Measurements from ENCODE around the gene ADAM8.
"Not testable (repeated sequence)": the region's sequence is repeated elsewhere in the genome, so short reads cannot be mapped to it uniquely, and the experiment has no call there.

The ADAM8 gene

GRCh38 chr10:133276435-133277201 lies at the start of gene ADAM8:
TSS of gene ADAM8 (minus strand) at chr10:133276868. CDS start at chr10:133276817, 51 bp downstream.
- Histone ChIP-seq H3K27ac (ENCODE audit: low read length) (no peak within 1 kb of the TSS), H3K9me3 (ENCODE audit: control insufficient read depth in 1 of 2, low read length in 2 of 2) (no peaks in the 10 kb centered on the region), H3K4me1 (ENCODE audit: control insufficient read depth in 1 of 2, insufficient read depth in 2 of 2, low read length in 2 of 2) (peaks cover 0 to 15% of the 10 kb centered on the region in 2 donors), H3K36me3 (ENCODE audit: control insufficient read depth in 1 of 2, insufficient read depth in 2 of 2, low read length in 2 of 2) (peaks cover 0 to 39% of the 10 kb centered on the region in 2 donors), H3K27me3 (ENCODE audit: low read depth, low read length) (no peaks in the 10 kb centered on the region), H3K4me3 (ENCODE audit: low read depth in 1 of 2, low read length in 2 of 2) (peak within 1 kb of the TSS; percentile 37 to 41)

GRCh38 chr10:133326223-133326551 lies 49.5 kb upstream of the ADAM8 start:
- Histone ChIP-seq H3K9me3 (ENCODE audit: control insufficient read depth in 1 of 2, low read length in 2 of 2) (no peaks in the 10 kb centered on the region), H3K36me3 (ENCODE audit: control insufficient read depth in 1 of 2, insufficient read depth in 2 of 2, low read length in 2 of 2) (no peaks in the 10 kb centered on the region), H3K27me3 (ENCODE audit: low read depth, low read length) (peaks cover 41% of the 10 kb centered on the region), H3K4me1 (ENCODE audit: control insufficient read depth in 1 of 2, insufficient read depth in 2 of 2, low read length in 2 of 2) (peaks cover 0 to 25% of the 10 kb centered on the region in 2 donors), H3K27ac (ENCODE audit: low read length) (no peak overlapping the region), H3K4me3 (ENCODE audit: low read depth in 1 of 2, low read length in 2 of 2) (peak overlapping the region in 1 of 2 donors; percentile 56)

GRCh38 chr10:133325440-133326222 lies 49.0 kb upstream of the ADAM8 start:
- H3K4me3 ChIP-seq (ENCODE audit: low read depth in 1 of 2, low read length in 2 of 2): peak overlapping the region in 1 of 2 donors; percentile 56
- no peaks in the 10 kb centered on the region for H3K36me3 ChIP-seq (ENCODE audit: control insufficient read depth in 1 of 2, insufficient read depth in 2 of 2, low read length in 2 of 2)
- no peak overlapping the region for H3K27ac ChIP-seq (ENCODE audit: low read length)
- peaks cover 41% of the 10 kb centered on the region for H3K27me3 ChIP-seq (ENCODE audit: low read depth, low read length)
- peaks cover 0 to 25% of the 10 kb centered on the region in 2 donors for H3K4me1 ChIP-seq (ENCODE audit: control insufficient read depth in 1 of 2, insufficient read depth in 2 of 2, low read length in 2 of 2)
- peaks cover 0 to 2% of the 10 kb centered on the region in 2 donors for H3K9me3 ChIP-seq (ENCODE audit: control insufficient read depth in 1 of 2, low read length in 2 of 2)

- H3K27ac ChIP-seq (ENCODE audit: low read length): no peak overlapping the region
- H3K27me3 ChIP-seq (ENCODE audit: low read depth, low read length): peaks cover 41% of the 10 kb centered on the region
- peak overlapping the region in 1 of 2 donors; percentile 56 for H3K4me3 ChIP-seq (ENCODE audit: low read depth in 1 of 2, low read length in 2 of 2)
- H3K4me1 ChIP-seq (ENCODE audit: control insufficient read depth in 1 of 2, insufficient read depth in 2 of 2, low read length in 2 of 2): peaks cover 0 to 22% of the 10 kb centered on the region in 2 donors
- H3K9me3 ChIP-seq (ENCODE audit: control insufficient read depth in 1 of 2, low read length in 2 of 2): peaks cover 0 to 2% of the 10 kb centered on the region in 2 donors
- no peaks in the 10 kb centered on the region for H3K36me3 ChIP-seq (ENCODE audit: control insufficient read depth in 1 of 2, insufficient read depth in 2 of 2, low read length in 2 of 2)
These were observed 48.2 kb upstream of the ADAM8 start for GRCh38 chr10:133324857-133325260.

GRCh38 chr10:133324198-133324792 lies 47.6 kb upstream of the ADAM8 start:
- Histone ChIP-seq H3K9me3 (ENCODE audit: control insufficient read depth in 1 of 2, low read length in 2 of 2) (peaks cover 0 to 2% of the 10 kb centered on the region in 2 donors), H3K4me1 (ENCODE audit: control insufficient read depth in 1 of 2, insufficient read depth in 2 of 2, low read length in 2 of 2) (peaks cover 0 to 17% of the 10 kb centered on the region in 2 donors), H3K4me3 (ENCODE audit: low read depth in 1 of 2, low read length in 2 of 2) (no peak overlapping the region), H3K27ac (ENCODE audit: low read length) (no peak overlapping the region), H3K36me3 (ENCODE audit: control insufficient read depth in 1 of 2, insufficient read depth in 2 of 2, low read length in 2 of 2) (no peaks in the 10 kb centered on the region), H3K27me3 (ENCODE audit: low read depth, low read length) (peaks cover 42% of the 10 kb centered on the region)

GRCh38 chr10:133322064-133322709 lies 45.5 kb upstream of the ADAM8 start:
- not testable (repeated sequence) for H3K27ac ChIP-seq (ENCODE audit: low read length); H3K36me3 ChIP-seq (ENCODE audit: control insufficient read depth in 1 of 2, insufficient read depth in 2 of 2, low read length in 2 of 2); H3K4me3 ChIP-seq (ENCODE audit: low read depth in 1 of 2, low read length in 2 of 2); H3K9me3 ChIP-seq (ENCODE audit: control insufficient read depth in 1 of 2, low read length in 2 of 2)
- peaks cover 25% of the 10 kb centered on the region for H3K27me3 ChIP-seq (ENCODE audit: low read depth, low read length)
- H3K4me1 ChIP-seq (ENCODE audit: control insufficient read depth in 1 of 2, insufficient read depth in 2 of 2, low read length in 2 of 2): peaks cover 0 to 24% of the 10 kb centered on the region in 2 donors

- H3K9me3 ChIP-seq (ENCODE audit: control insufficient read depth in 1 of 2, low read length in 2 of 2); H3K27ac ChIP-seq (ENCODE audit: low read length); H3K4me3 ChIP-seq (ENCODE audit: low read depth in 1 of 2, low read length in 2 of 2); H3K36me3 ChIP-seq (ENCODE audit: control insufficient read depth in 1 of 2, insufficient read depth in 2 of 2, low read length in 2 of 2): not testable (repeated sequence)
- Histone ChIP-seq H3K4me1 (ENCODE audit: control insufficient read depth in 1 of 2, insufficient read depth in 2 of 2, low read length in 2 of 2) (peaks cover 0 to 20% of the 10 kb centered on the region in 2 donors), H3K27me3 (ENCODE audit: low read depth, low read length) (peaks cover 13% of the 10 kb centered on the region)
These were observed 44.3 kb upstream of the ADAM8 start for GRCh38 chr10:133320852-133321422.

- Histone ChIP-seq H3K4me3 (ENCODE audit: low read depth in 1 of 2, low read length in 2 of 2) (peak overlapping the region in 1 of 2 donors; percentile 45), H3K27me3 (ENCODE audit: low read depth, low read length) (peaks cover 8% of the 10 kb centered on the region), H3K4me1 (ENCODE audit: control insufficient read depth in 1 of 2, insufficient read depth in 2 of 2, low read length in 2 of 2) (peaks cover 0 to 7% of the 10 kb centered on the region in 2 donors), H3K9me3 (ENCODE audit: control insufficient read depth in 1 of 2, low read length in 2 of 2) (peaks cover 0 to 2% of the 10 kb centered on the region in 2 donors), H3K36me3 (ENCODE audit: control insufficient read depth in 1 of 2, insufficient read depth in 2 of 2, low read length in 2 of 2) (no peaks in the 10 kb centered on the region), H3K27ac (ENCODE audit: low read length) (no peak overlapping the region)
These were observed 41.9 kb upstream of the ADAM8 start for GRCh38 chr10:133318494-133319127.

GRCh38 chr10:133316732-133317131 lies 40.1 kb upstream of the ADAM8 start:
- H3K36me3 ChIP-seq (ENCODE audit: control insufficient read depth in 1 of 2, insufficient read depth in 2 of 2, low read length in 2 of 2): peaks cover 0 to 15% of the 10 kb centered on the region in 2 donors
- H3K27me3 ChIP-seq (ENCODE audit: low read depth, low read length): peaks cover 8% of the 10 kb centered on the region
- peaks cover 0 to 2% of the 10 kb centered on the region in 2 donors for H3K9me3 ChIP-seq (ENCODE audit: control insufficient read depth in 1 of 2, low read length in 2 of 2)
- H3K27ac ChIP-seq (ENCODE audit: low read length): no peak overlapping the region
- peaks cover 0 to 7% of the 10 kb centered on the region in 2 donors for H3K4me1 ChIP-seq (ENCODE audit: control insufficient read depth in 1 of 2, insufficient read depth in 2 of 2, low read length in 2 of 2)
- H3K4me3 ChIP-seq (ENCODE audit: low read depth in 1 of 2, low read length in 2 of 2): no peak overlapping the region

GRCh38 chr10:133316266-133316665 lies 39.6 kb upstream of the ADAM8 start:
- peaks cover 0 to 19% of the 10 kb centered on the region in 2 donors for H3K36me3 ChIP-seq (ENCODE audit: control insufficient read depth in 1 of 2, insufficient read depth in 2 of 2, low read length in 2 of 2)
- H3K4me1 ChIP-seq (ENCODE audit: control insufficient read depth in 1 of 2, insufficient read depth in 2 of 2, low read length in 2 of 2): peaks cover 0 to 7% of the 10 kb centered on the region in 2 donors
- H3K27ac ChIP-seq (ENCODE audit: low read length): no peak overlapping the region
- peaks cover 0 to 2% of the 10 kb centered on the region in 2 donors for H3K9me3 ChIP-seq (ENCODE audit: control insufficient read depth in 1 of 2, low read length in 2 of 2)
- no peak overlapping the region for H3K4me3 ChIP-seq (ENCODE audit: low read depth in 1 of 2, low read length in 2 of 2)
- peaks cover 8% of the 10 kb centered on the region for H3K27me3 ChIP-seq (ENCODE audit: low read depth, low read length)
